ENCODE results near the gene KLHDC8A. TPM values are rescaled to one million over a fixed set of nuclear protein-coding genes. Genes with fewer than 3 reads are reported as not detected.
A peak's percentile ranks its signal among the peaks of the same experiment; 100 is the strongest.

KLHDC8A gene
- polyA plus RNA-seq, 1 experiment = not detected

DNA sequence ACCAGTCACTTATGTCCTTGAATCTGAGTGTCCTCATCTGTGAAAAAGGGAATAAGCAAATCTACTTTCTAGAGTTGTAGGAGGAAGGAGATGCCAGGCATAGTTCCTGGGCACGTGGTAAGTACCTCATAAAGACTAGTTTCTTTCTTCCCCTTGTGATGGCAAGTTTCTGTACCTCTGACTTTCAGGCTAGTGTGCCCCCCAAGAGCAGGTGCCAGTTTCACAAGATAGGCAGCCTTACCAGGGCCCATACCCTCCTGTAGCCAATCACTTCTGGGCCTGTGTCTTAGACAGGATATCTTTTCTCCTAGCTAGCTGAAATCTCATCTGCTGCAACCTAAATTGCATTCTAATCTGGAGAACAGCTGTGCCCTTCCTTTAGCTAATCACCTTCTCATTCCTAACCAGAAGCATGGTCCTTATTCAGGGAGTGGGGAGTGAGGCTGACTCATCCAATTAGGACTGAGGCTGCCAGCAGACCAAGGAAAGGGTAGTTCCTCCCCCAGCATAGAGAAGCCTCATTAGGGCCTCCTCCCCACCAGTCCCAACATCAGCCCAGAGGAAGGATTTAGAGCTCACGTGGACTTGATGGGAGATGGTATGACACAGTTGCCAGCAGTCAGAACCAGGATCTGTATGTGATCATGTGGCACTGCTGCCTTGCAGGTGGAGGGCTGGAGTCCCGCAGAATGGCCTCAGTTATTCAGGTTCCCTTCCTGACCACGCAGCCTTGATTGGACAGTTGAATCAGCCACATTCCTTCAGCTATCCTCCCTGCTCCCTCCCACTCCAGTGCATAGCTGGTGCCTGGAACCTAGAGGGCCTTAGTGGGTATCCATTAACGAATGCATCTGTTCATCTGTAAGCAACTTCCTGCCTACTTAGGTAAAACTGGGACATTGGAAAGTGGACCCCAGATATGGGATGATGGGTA lies 7.9 kb downstream of the KLHDC8A start:
- TF ChIP-seq CTCF (IDR thresholded peaks at IDR 0.05; ENCODE audit: insufficient read depth, low read depth, low read length) = no peak
- Histone ChIP-seq H3K4me3 (ENCODE audit: low read depth, low read length) (no peak overlapping the region), H3K36me3 (ENCODE audit: control insufficient read depth, insufficient read depth, low read length) (no peaks in the 10 kb centered on the region), H3K27me3 (ENCODE audit: control insufficient read depth, insufficient read depth, low read length) (peaks cover 41% of the 10 kb centered on the region)
- POLR2A ChIA-PET = interaction anchor here (0.6 kb wide), 1 partner anchor 86 kb away, joined by 3 read pairs; no protein-coding TSS in a partner anchor
- no peak for DNase-seq (ENCODE audit: low read depth)
- CTCF ChIA-PET = interaction anchor here (1.0 to 3.3 kb wide), 6 partner anchors 14 to 175 kb away, joined by 3 to 22 read pairs (median 4); no protein-coding TSS in a partner anchor

DNA sequence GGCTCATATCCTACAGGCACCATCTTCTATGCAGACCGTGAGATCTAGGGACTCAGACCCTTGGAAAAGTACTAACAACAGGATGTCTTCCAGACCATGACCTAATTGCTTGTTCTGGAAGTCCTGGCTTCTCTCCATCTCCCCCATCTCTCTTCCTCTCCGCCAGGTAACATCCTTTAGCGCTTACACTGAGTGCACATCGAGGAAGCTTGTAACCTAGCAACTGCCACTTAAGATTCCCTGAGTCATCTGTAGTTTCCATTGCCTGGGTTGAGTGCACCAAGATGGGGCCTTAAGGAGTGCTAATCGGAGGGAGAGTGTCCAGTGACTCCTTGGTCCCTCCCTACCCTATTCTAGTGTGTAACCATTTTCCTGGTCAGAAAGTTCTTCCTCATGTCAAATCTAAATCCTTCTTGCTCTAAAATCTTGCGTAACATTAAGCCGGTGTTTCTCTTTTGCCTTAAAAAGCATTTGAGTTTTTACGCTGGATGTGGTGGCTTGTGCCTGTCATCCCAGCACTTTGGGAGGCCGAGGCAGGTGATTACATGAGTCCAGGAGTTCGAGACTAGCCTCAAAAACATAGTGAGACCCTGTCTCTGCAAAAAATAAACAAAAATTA lies 9.7 kb downstream of the KLHDC8A start:
- Histone ChIP-seq H3K36me3 (ENCODE audit: control insufficient read depth, insufficient read depth, low read length) (no peaks in the 10 kb centered on the region), H3K27me3 (ENCODE audit: control insufficient read depth, insufficient read depth, low read length) (peaks cover 53% of the 10 kb centered on the region), H3K4me3 (ENCODE audit: low read depth, low read length) (no peak overlapping the region)
- ChIA-PET CTCF (interaction anchor here (1.7 to 2.8 kb wide), 3 partner anchors 10 to 139 kb away, joined by 6 to 11 read pairs (median 11); no protein-coding TSS in a partner anchor), POLR2A (no interaction called here)
- no peak for DNase-seq (ENCODE audit: low read depth)
- no peak for TF ChIP-seq CTCF (IDR thresholded peaks at IDR 0.05; ENCODE audit: insufficient read depth, low read depth, low read length)

GRCh38 chr1:205345761-205346160 lies 11.0 kb downstream of the KLHDC8A start:
- no peak for DNase-seq (ENCODE audit: low read depth)
- H3K4me3 ChIP-seq (ENCODE audit: low read depth, low read length) = no peak overlapping the region
- ChIA-PET CTCF (interaction anchor here (0.6 to 2.8 kb wide), 6 partner anchors 9 to 234 kb away, joined by 3 to 11 read pairs (median 4); no protein-coding TSS in a partner anchor), POLR2A (no interaction called here)
- TF ChIP-seq CTCF (IDR thresholded peaks at IDR 0.05; ENCODE audit: insufficient read depth, low read depth, low read length) = no peak
- no peaks in the 10 kb centered on the region for H3K36me3 ChIP-seq (ENCODE audit: control insufficient read depth, insufficient read depth, low read length)
- peaks cover 51% of the 10 kb centered on the region for H3K27me3 ChIP-seq (ENCODE audit: control insufficient read depth, insufficient read depth, low read length)

- no peak for DNase-seq (ENCODE audit: low read depth)
- Histone ChIP-seq H3K4me3 (ENCODE audit: low read depth, low read length) (peak overlapping the region; percentile 14), H3K27me3 (ENCODE audit: control insufficient read depth, insufficient read depth, low read length) (peaks cover 51% of the 10 kb centered on the region), H3K36me3 (ENCODE audit: control insufficient read depth, insufficient read depth, low read length) (no peaks in the 10 kb centered on the region)
- ChIA-PET POLR2A (interaction anchor here (0.6 kb wide), 1 partner anchor 46 kb away, joined by 3 read pairs; no protein-coding TSS in a partner anchor), CTCF (interaction anchor here (0.7 to 2.8 kb wide), 3 partner anchors 8 to 10 kb away, joined by 3 to 11 read pairs (median 11); no protein-coding TSS in a partner anchor)
- TF ChIP-seq CTCF (IDR thresholded peaks at IDR 0.05; ENCODE audit: insufficient read depth, low read depth, low read length) = no peak
Observed at GRCh38 chr1:205344066-205344928, 12.4 kb downstream of the KLHDC8A start.
